Stimulated activated CD4-positive, alpha-beta T cell treated with anti-CD3 and anti-CD28 coated beads, TNF-alpha, amount 100 ng/mL, for 24 hours (primary cell): ENCODE data around the gene CTBP2.
"Not testable (repeated sequence)": the region's sequence is repeated elsewhere in the genome, so short reads cannot be mapped to it uniquely, and the experiment has no call there.

Experiments used
- DNase-seq, 3 experiments: peaks; one replicate each; pipeline ENCODE4 v3.0.0-alpha.2; 2020; ENCODE audit warnings: low read depth in 3 of 3

The CTBP2 gene

DNA sequence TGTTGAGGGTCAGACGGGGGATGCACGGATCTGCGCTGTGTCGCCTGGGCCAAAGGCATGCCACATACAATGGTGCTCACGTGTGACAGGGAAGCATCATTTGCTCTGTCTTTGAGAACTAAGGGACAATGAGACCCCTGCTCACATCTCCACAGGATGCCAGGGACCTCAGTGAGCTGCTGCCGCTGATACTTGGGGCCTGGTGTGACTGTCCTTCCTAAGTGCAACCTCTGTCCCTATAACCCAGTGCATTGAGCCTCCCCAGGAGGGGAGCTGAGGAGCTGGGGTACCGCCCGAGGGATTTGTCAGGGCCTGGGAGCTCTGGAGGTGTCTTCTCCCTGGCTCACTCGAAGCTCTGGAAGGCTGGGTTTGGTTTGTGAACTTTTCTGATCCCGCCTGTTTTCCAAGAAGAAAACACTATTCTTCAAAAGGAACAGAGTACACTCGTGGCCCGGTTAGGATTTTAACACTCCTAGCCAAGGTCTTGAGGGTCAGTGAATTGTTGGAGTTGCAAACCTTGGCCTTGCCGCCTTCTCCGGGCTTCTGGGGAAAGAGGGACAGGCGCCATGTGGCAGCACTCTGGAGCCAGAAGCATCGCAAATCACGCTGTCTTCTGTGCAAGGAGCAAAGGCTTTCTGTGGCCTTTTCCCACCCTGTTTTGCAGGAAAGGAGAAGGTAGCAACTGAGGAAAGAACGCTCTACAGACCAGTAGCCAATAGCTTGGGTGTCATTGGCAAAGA is 26.2 kb upstream of the CTBP2 start:
- no peak for DNase-seq

DNA sequence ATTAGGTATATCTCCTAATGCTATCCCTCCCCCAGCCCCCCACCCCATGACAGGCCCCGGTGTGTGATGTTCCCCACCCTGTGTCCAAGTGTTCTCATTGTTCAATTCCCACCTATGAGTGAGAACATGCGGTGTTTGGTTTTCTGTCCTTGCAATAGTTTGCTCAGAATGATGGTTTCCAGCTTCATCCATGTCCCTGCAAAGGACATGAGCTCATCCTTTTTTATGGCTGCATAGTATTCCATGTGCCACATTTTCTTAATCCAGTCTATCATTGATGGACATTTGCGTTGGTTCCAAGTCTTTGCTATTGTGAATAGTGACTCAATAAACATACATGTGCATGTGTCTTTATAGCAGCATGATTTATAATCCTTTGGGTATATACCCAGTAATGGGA is 18.7 kb upstream of the CTBP2 start:
- not testable (repeated sequence) for DNase-seq

DNA sequence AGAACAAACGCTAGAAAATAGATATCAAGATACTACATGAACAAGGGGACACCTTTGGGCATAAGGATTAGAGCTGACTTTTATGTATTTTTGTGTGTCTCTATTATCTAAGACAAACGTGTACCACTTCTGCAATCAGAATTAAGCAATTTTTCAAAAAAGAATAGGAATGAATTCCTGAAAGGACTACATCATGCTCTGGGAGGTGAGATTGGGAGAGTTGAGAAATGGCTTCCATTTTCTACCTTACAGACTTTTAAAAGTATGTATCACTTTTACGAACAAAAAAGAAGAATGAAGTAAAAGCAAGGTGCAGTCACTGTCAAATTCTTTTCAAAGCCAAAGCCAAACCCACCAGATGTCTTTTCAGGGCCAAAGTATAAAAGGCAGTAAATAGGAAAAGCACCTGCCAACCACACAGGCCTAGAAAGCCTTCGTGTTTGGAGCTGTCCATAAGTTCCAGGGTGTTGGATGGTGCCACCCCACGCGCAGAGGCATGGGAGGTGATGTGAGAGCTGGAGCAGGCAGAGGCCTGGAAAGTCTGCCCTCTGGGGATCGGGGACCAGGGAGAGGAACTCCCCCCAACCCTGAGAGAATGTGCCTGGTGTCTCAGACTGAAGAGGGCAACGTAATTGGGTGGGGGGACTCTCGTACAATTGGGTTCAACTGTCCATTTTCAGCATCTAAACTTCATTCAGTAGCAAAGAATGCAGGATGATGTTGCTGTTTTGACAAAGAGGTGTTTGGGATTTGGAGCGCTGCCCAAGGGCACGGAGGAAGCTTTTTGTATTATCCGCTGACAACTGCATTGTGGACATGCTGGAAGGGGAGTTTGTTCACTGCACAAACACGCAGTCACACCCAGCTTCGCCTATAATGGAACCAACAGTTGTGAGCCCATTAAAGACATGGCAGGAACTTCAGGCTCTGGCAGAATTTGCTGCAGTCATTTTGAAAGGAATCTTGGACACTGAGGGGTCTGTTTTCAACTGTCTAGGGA is 17.6 kb upstream of the CTBP2 start:
- DNase-seq: no peak

DNA sequence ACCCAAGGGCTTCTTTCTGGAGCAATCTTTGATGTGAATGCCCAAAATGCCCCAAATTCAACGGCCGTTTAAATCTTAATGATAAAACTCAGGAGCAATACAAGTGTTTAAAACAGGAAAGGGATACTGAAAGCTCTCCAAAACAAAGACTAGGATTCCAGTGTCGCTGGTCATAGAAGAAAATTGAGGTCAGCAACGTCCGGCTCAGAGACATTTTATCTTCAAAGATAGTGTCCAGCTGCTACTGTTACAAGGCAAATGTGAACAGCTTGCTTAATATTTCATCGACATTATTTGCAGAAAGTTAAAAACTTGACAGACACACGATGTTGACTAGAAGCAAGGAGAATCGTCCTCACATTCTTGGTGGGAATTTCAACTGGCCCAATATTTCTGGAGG is 15.4 kb upstream of the CTBP2 start:
- DNase-seq: no peak

DNA sequence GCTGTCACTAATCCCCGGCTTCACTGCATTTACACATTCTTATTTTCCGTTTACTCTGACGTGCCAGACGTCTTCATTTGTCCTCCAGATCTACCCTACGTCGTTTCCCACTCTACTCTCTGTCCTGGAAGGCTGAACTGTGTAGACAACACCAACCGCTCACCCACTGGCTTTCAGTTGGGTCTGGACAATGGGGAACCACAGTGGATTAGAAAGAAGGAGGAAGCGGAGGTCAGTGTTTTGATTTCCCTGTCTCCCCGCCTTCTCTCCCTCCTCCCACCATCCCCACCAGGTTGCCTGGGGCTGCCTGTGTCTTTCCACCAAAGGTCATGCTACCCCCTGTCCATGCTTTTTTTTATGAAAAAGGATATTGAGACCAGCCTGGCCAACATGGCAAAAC is 14.0 kb upstream of the CTBP2 start:
- no peak for DNase-seq

DNA sequence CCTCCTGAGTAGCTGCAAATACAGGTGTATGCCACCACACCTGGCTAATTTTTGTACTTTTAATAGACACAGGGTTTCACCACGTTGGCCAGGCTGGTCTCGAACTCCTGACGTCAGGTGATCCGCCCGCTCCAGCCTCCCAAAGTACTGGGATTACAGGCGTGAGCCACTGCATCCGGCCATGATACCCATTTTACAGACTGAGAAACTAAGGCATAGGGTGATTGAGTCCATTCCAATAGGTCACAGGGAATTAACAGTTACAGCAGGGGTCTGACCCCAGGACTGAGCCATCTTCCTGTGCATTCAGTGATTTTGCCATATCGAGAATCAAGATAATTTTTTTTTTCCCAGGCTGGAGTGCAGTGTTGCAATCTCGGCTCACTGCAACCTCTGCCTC is 12.3 kb upstream of the CTBP2 start:
- no peak for DNase-seq

DNA sequence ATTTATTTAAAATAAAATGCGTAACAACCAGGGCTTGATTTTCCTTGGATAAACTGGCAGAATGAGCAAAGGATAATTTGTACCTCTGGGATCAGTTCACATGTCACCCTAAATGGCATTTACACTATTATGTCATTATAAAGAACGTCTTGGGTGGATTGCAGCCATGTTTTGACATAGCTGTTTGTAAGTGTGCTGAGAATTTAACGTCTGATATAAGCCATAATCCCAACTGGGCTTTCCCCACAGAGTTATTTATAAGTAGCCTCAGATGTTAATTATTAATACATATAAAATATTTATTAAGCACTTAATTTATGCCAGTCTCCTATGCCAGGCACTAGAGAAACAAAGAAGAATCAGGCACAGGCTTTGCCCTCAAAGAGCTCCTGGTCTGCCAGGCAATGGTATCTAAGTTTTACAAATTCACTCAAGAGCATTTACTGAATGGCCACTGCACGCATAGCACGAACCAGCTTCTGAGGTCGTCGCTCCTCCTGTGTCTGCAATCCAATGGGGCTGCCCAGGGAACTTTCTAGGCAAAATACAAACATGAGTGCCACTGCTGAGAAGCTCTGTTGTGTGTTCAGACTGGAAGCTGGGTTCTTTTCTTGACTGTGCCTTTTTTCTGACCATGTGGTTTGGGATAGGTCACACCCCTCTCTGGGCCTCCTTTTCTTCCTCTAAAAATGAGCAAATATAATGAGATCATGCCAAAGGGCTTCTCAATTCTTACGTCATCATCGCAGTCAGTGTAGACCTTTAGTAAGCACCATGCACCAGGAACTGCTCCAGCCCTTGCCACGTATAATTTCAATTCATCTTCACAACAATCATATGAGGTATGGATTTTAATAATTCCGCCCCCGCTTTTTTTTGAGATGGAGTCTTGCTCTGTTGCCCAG is 11.3 kb upstream of the CTBP2 start:
- DNase-seq: no peak

DNA sequence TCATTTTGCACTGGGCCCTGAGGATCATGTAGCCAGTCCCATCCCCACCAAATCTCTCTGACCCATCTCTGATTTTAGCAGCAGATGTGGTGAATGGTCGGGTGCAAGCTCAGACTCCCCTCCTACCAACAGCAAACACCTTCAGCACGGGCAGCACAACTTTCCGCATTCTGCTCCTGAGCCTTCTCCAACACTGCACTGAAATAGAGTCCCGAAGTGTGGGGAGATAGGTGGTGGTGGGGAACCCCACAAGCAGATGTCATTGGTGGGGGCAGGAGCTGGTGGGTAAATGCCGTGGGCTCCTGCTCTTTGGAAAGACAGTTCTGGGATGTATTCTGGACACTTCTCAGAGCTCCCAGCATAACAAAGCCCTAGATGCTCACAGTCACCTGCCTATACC is 9.6 kb upstream of the CTBP2 start:
- no peak for DNase-seq

DNA sequence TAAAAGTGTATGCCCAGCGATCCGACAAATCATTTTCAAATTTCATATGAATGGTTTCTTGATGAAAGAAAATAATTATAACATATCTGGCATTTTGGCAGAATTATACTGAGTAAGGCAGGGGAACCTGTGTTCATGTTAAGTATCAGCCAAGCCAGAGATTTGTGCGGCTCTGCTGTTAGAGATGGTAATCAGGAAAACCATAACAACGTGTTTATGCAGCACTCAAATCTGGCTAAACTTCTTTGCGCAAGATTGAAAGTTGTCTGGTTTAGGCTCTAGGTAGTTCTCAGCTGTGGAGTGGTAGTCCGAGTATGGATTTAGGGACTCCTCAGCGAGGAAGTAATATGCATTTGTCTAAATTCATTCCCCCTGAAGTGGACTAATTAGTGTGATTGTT is 8.9 kb upstream of the CTBP2 start:
- DNase-seq: no peak

DNA sequence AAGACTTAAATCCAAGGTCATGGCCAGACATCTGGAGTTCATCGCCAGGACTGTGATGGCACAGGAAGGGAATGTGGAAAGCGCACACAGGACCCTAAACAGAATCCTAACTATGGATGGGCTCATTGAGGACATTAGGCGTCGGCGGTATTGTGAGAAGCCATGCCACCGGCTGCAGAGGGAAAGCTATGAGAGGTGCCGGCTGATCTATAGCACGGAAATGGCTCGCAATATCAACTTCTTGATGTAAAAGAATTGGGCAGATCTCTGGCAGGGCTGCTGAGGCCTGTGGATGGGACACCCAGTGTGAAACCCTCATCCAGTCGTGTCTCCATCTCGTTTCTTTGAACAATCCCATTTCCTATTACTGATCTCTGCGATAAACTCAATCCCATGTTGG is 6.3 kb upstream of the CTBP2 start:
- no peak for DNase-seq

DNA sequence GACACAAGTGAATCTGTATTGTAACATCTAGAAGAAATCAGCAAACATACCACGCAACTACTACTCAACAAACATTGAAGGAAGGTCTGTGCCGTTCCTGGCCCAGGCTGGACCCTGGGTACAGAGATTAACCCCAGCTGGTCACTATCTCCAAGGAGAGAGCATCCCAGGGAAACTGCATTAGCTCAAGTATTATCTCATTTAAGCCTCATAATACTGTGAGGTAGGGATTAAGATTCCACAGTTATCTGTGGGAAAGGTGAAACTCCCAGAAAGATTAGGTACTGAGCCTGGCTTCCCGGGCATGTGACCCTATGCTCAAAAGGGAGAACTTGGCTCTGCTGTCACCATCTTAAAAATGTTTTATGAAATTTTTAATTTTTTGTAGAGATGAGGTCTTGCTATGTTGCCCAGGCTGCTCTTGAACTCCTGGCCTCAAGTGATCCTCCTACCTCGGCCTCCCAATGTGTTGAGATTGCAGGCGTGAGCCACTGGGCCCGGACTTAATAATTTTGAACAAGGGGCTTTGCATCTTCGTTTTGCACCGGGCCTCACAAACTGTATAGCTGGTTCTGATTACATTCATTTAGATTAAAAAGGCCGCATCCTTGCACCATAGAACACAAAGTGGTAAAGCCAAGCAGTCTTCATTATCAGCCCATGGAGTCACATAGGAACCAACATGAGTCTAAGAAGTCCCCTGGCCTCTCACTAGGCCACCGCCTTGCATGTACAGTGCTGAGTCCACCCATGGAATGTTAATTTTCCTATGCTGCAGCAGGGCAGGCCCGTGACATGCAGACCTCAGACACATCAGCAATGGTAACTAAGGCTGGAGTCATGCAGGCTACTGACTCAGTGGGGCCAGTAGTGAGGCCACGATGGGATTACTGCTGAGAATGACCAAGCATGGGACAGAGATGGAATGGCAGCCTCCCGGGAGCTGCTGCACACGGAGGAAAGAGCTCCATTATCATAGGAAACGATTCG is 5.5 kb upstream of the CTBP2 start:
- DNase-seq: no peak

DNA sequence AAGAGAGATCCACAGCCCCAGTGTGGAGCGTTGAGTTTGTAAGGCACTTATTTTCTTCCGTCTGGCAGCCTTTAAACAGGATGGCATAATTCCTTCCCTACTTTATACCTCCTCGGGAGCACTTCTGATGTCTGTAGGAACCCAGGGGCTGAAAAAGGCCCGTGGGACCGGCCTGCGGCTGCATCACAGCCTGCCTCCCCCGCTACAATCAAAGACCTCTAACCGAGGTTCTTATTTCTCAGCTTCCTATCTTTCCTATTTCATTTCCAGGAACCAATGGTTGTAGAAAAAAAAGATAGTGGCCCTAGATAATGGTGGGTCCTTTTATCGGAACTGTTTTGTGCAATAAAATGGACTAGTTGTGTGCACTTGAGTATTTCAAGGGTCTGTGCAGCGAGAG is 4.1 kb upstream of the CTBP2 start:
- no peak for DNase-seq

DNA sequence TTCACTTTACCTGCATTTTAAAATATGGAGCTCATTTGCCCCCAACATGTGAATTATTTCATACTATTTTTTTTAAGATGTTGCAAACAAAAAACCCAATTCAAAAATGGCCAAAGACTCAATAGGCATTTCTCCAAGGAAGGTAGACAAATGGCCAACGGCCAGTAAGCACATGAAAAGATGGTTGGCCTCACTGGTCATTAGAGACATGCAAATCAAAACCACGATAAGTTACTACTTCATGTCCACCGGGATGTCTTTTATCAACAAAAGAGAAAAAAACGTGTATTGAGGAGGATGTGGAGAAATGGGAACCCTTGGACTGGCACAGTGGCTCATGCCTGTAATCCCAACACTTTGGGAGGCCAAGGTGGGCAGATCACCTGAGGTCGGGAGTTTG is 3.4 kb upstream of the CTBP2 start:
- no peak for DNase-seq

DNA sequence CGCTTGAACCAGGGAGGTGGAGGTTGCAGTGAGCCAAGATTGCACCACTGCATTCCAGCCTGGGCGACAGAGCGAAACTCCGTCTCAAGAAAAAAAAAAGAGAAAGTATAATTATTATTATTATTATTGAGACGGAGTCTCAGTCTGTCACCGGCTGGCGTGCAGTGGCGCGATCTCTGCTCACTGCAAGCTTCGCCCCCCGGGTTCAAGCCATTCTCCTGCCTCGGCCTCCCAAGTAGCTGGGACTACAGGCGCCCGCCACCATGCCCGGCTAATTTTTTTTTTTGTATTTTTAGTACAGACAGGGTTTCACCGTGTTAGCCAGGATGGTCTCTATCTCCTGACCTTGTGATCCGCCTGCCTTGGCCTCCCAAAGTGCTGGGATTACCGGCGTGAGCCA is 2.9 kb upstream of the CTBP2 start:
- DNase-seq: not testable (repeated sequence)

DNA sequence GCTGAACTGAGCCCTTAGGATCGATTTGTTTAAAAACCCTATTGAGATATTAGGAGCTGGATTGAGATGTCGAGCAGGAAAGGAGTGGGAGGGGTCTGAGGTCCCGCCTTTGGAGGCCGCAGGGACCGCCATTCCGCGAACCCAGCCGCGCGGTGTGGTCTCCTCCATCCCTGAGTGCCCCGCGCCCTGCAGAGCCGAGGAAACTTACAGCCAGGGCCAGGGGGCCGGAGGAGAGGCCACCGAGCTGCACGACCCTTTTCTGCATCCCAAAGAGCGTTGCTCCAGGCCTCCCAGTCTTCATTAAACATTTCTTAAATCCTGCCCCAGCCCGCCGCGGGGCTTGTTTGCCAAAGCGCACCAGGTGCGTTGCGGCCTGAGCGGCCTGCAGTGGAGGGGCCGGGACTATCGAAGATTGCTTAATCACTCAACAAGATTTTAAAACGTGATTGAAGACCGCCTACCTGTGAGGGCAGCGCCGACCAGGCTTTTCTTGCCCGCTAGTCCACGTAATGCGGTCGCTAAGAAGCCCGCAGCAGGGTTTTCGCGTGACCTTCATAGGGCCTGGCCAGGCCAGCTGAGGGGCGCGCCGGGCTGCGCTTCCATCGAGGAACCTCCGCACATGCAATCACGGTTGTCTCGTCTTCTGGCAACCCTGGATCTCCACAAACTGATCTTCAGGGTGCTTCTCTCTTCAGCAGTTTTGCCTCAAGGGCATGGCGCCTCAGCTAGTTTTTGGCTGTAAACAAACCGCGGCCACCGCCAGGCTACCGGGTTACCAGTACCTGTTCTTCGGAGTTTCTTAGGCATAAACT is 2.0 kb upstream of the CTBP2 start:
- DNase-seq: no peak

DNA sequence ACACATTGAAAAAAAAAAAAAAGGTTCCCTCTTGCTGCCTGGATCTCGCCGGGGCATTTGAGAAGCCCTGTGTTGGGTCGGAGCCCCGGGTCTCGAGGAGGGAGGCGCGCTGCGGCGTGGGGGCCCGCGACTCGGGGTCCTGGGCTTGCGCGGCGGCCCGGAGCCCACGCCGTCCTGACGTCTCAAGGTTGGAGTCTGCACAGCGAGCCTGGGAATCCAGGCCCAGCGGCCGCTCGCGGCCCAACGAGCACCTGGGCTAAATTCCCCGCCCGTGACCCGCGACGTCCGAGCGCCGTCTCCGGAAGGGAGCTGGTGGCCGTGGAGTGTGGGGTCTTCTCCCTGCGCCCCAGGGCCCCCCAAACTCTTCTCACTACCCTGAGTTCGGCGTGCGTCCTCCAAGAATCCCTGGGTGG is 1.4 kb upstream of the CTBP2 start:
- DNase-seq: no peak

DNA sequence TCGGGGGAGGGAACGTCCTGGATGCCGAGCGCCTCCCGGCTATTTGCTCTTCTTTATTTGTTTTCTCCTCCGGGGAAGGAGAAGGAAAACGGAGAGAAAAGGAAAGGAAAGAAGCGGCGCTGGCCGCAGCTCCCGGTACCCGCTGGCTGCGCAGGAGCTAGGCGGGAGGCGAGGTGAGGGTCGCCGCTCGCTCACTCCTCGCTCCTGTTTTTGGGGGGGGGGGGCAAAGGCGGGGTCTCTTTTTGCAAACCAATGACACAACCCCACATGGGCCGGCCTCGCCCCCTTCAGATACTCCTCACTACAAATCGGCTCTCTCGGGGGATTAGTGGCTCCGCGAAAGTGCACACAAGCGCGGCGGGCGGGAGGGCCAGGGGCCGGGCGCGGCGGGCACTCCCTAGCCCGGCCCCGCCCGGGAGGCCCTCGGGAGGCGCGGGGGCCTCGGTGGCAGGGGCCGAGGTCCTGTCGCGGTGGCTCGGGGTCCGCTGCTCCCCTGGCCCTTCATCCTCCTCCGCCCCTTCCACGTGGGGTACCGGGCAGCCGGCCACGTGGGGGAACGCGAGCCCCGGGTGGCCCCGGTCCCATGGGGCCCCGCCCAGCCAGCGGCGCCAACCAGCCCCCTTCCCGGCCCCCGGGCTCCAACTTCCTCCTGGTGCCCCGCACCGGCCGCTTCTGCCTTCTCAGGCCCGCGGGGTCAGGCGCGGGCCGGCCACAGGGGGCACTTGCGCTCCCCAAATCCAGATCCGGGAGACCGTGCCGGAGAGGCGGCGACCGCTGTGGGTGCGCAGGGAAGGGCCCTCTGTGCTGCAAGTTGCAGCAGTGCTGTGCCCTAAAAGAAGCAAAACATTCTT is 718 bp upstream of the CTBP2 start:
- peak in 1 of 3 experiments; percentile 25 for DNase-seq

DNA sequence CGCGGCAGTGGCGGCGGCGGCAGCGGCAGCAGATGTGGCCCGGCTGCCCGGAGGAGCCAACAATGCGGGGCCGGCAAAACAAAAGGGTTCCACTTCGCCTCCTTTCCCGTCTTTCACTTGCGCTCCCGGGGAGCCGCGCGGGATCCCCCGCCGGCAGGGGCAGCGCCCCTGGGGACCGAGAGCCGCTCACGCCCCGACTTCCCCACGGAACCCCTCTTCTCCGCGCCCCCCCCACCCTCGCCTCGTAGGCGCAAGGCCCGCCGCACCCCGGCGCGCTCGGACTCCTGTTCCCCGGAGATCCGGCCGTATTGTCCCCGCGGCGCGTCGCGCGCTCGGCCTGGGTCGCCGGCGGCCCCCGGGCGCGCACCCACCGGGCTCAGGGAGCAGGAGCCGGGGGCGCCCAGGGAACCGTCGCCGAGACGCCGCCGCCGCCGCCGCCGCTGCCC is 854 bp downstream of the CTBP2 start:
- no peak for DNase-seq
